ENCODE measurements around the gene TNN. TPM values are rescaled to one million over a fixed set of nuclear protein-coding genes. Genes with fewer than 3 reads are reported as not detected.

Gene TNN
- total and polyA plus RNA-seq, 2 experiments from 2014 or later, result 0.18 to 0.31 TPM

- Mint-ChIP-seq H3K4me3 (no peak overlapping the region), H3K27me3 (ENCODE audit: insufficient read depth, low read depth, poor library complexity) (peaks cover 12% of the 10 kb centered on the region), H3K27ac (no peak overlapping the region), H3K4me1 (peaks cover 37% of the 10 kb centered on the region), H3K9me3 (peaks cover 2% of the 10 kb centered on the region), H3K36me3 (ENCODE audit: low read depth) (no peaks in the 10 kb centered on the region; the same call in 2 of the 3 replicates)
- ATAC-seq (no peak), DNase-seq (ENCODE audit: low spot score) (no peak)
- Histone ChIP-seq H3K9me2 (ENCODE audit: insufficient read depth) (no peaks in the 10 kb centered on the region), H3K27me3 (ENCODE audit: insufficient read depth) (peaks cover 7% of the 10 kb centered on the region; the same call in 1 of the 2 replicates), H4K20me1 (replicated peaks; ENCODE audit: insufficient read depth) (no peaks in the 10 kb centered on the region), H3K36me3 (ENCODE audit: insufficient read depth) (no peaks in the 10 kb centered on the region), H3K4me3 (no peak overlapping the region), H3K27ac (ENCODE audit: low read depth) (no peak overlapping the region), H3K4me2 (no peak overlapping the region), H3F3A (replicated peaks; ENCODE audit: low read depth) (no peaks in the 10 kb centered on the region), H3K4me1 (ENCODE audit: insufficient read depth) (peaks cover 22% of the 10 kb centered on the region; the same call in 1 of the 2 replicates), H2AFZ (no peak overlapping the region), H3K79me2 (replicated peaks; ENCODE audit: insufficient read depth) (no peaks in the 10 kb centered on the region)
- TF ChIP-seq CREB1 (CRISPR knock-in tag; IDR thresholded peaks at IDR 0.05; ENCODE audit: low read depth) (no peak), ZNF462 (CRISPR knock-in tag; IDR thresholded peaks at IDR 0.05) (no peak), POLR2AphosphoS5 (IDR thresholded peaks at IDR 0.05; ENCODE audit: low read depth) (no peak), EZH2 (IDR thresholded peaks at IDR 0.05; ENCODE audit: low read depth, unreplicated experiment) (no peak), JUNB (IDR thresholded peaks at IDR 0.05; ENCODE audit: unreplicated experiment) (no peak), NANOG (IDR thresholded peaks at IDR 0.05; ENCODE audit: borderline replicate concordance) (no peak), EZH2phosphoT487 (IDR thresholded peaks at IDR 0.05; ENCODE audit: unreplicated experiment) (no peak), REST (IDR thresholded peaks at IDR 0.05; ENCODE audit: unreplicated experiment) (no peak), STAT1 (IDR thresholded peaks at IDR 0.05; ENCODE audit: unreplicated experiment) (no peak), CTCF (conservative IDR thresholded peaks at IDR 0.05; ENCODE audit: low read depth in 2 of 2) (no peak), ZNF331 (CRISPR knock-in tag; IDR thresholded peaks at IDR 0.05; ENCODE audit: low read depth) (no peak), ETS1 (IDR thresholded peaks at IDR 0.05) (no peak), ZNF114 (CRISPR knock-in tag; IDR thresholded peaks at IDR 0.05) (no peak)
Observed at GRCh38 chr1:175148068-175148467, 80.4 kb downstream of the TNN start.

All from GM23338 (cell line).